GM23338 (cell line): ENCODE data around the gene RICTOR.

ENCODE experiments used
- CREB1 ChIP-seq: fragments of 250-450 bp; sonication (Bioruptor Pico); IDR thresholded peaks from 2 replicates; pipeline ENCODE4 v1.5.0; 2020; ENCODE audit warnings: low read depth, mild to moderate bottlenecking, moderate library complexity
- CTCF ChIP-seq, 2 experiments: fragments of 200-600 bp in 1 of 2; sonication (generic) in 1 of 2; conservative IDR thresholded peaks; 2 replicates each; pipeline versions ENCODE4 v1.5.1 to v1.6.1; 2016 to 2017; ENCODE audit warnings: antibody characterized with exemption in 2 of 2, low read depth in 2 of 2, mild to moderate bottlenecking in 2 of 2, moderate library complexity in 1 of 2
- ETS1 ChIP-seq: IDR thresholded peaks from 2 replicates; pipeline ENCODE4 v1.6.1; 2016; ENCODE audit warnings: antibody characterized with exemption
- EZH2 ChIP-seq: fragments of 200-600 bp; sonication (generic); IDR thresholded peaks from one replicate; pipeline ENCODE4 v1.8.0; 2017; ENCODE audit warnings: antibody characterized with exemption, mild to moderate bottlenecking, low read depth; ENCODE audit not compliant: unreplicated experiment
- EZH2phosphoT487 ChIP-seq: fragments of 200-600 bp; sonication (generic); IDR thresholded peaks from one replicate; pipeline ENCODE4 v1.8.1; 2018; ENCODE audit warnings: antibody characterized with exemption; ENCODE audit not compliant: unreplicated experiment
- POLR2AphosphoS5 ChIP-seq: IDR thresholded peaks from 2 replicates; pipeline ENCODE4 v1.6.1; 2016; ENCODE audit warnings: antibody characterized with exemption, low read depth
- REST ChIP-seq: IDR thresholded peaks from one replicate; pipeline ENCODE4 v1.6.1; 2018; ENCODE audit warnings: antibody characterized with exemption; ENCODE audit not compliant: unreplicated experiment
- STAT1 ChIP-seq: IDR thresholded peaks from one replicate; pipeline ENCODE4 v1.6.1; 2016; ENCODE audit warnings: antibody characterized with exemption; ENCODE audit not compliant: unreplicated experiment
- ZNF114 ChIP-seq: fragments of 250-450 bp; sonication (Bioruptor Pico); IDR thresholded peaks from 2 replicates; pipeline ENCODE4 v1.5.0; 2020; ENCODE audit warnings: mild to moderate bottlenecking, moderate library complexity
- ZNF462 ChIP-seq: fragments of 250-450 bp; sonication (Bioruptor Pico); IDR thresholded peaks from 2 replicates; pipeline ENCODE4 v1.5.0; 2020; ENCODE audit warnings: mild to moderate bottlenecking, moderate library complexity

- TF ChIP-seq CTCF (conservative IDR thresholded peaks at IDR 0.05; ENCODE audit: low read depth in 2 of 2), result no peak
- no peak for TF ChIP-seq POLR2AphosphoS5
- no peak for TF ChIP-seq CREB1
- TF ChIP-seq EZH2, result no peak
- TF ChIP-seq ZNF114 (CRISPR knock-in tag), result no peak
- no peak for TF ChIP-seq ETS1
- TF ChIP-seq REST, result no peak
- TF ChIP-seq ZNF462, result no peak
- TF ChIP-seq STAT1, result no peak
- no peak for TF ChIP-seq EZH2phosphoT487
Measured at GRCh38 chr5:38996123-38996522, 78.1 kb downstream of the RICTOR start.
